ENCODE measurements around the gene IL1RAPL2.

- TF ChIP-seq POLR2A (IDR thresholded peaks at IDR 0.05): no peak
- TF ChIP-seq, protein P1, sequence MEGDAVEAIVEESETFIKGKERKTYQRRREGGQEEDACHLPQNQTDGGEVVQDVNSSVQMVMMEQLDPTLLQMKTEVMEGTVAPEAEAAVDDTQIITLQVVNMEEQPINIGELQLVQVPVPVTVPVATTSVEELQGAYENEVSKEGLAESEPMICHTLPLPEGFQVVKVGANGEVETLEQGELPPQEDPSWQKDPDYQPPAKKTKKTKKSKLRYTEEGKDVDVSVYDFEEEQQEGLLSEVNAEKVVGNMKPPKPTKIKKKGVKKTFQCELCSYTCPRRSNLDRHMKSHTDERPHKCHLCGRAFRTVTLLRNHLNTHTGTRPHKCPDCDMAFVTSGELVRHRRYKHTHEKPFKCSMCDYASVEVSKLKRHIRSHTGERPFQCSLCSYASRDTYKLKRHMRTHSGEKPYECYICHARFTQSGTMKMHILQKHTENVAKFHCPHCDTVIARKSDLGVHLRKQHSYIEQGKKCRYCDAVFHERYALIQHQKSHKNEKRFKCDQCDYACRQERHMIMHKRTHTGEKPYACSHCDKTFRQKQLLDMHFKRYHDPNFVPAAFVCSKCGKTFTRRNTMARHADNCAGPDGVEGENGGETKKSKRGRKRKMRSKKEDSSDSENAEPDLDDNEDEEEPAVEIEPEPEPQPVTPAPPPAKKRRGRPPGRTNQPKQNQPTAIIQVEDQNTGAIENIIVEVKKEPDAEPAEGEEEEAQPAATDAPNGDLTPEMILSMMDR (IDR thresholded peaks at IDR 0.05): no peak
These were observed 625.9 kb downstream of the IL1RAPL2 start for GRCh38 chrX:105191878-105192277.
